AG09309 (cell line): Measurements from ENCODE around the gene TMPRSS3.

ENCODE experiments used
- DNase-seq: peaks from one replicate; pipeline ENCODE4 v3.0.0-alpha.2; 2010; ENCODE audit warnings: low read depth
- H3K4me3 ChIP-seq: 2 replicates; pipeline ENCODE4 v1.5.1; 2011; ENCODE audit warnings: mild to moderate bottlenecking, low read depth, low read length, moderate library complexity; ENCODE audit not compliant: control insufficient read depth
- TF ChIP-seq, protein P1 (sequence below): IDR thresholded peaks from 2 replicates; pipeline ENCODE4 v1.5.1; 2011; ENCODE audit warnings: mild to moderate bottlenecking, low read depth, low read length, inconsistent platforms; ENCODE audit not compliant: insufficient read depth, control insufficient read depth; ENCODE audit errors: missing control alignments

TMPRSS3 gene

DNA sequence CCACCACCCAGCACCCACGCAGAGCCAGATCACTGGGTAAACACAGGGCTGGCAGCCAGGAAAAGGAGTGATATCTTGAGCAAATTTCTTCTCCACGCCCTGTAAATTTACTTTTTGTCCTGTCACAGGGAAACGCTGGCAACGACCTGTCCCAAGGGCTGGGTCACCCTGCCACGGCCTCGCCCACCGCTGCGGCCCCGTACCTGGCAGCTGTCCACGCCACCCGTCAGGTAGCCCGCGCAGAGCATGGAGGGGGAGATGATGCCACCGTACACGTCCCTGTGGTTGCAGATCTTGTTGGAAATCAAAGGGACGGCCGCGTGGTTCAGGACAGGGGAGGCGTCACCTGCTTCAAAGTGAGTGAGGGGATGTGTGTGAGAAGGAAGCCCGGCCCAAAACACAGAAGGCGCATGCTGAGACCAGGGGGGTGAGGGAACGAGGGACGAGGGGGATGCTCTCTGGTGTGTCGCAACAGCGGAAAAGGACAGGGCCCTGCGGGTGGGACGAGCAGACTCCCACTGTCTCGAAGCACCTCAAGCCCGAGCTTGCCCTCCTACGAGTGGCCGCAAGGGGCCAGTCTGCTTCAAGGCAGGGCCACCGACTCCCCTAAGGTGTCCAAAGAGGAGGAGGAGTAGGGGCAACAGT lies 19.4 kb downstream of the TMPRSS3 start:
- no peak for DNase-seq
- H3K4me3 ChIP-seq: no peak overlapping the region
- TF ChIP-seq, protein P1, sequence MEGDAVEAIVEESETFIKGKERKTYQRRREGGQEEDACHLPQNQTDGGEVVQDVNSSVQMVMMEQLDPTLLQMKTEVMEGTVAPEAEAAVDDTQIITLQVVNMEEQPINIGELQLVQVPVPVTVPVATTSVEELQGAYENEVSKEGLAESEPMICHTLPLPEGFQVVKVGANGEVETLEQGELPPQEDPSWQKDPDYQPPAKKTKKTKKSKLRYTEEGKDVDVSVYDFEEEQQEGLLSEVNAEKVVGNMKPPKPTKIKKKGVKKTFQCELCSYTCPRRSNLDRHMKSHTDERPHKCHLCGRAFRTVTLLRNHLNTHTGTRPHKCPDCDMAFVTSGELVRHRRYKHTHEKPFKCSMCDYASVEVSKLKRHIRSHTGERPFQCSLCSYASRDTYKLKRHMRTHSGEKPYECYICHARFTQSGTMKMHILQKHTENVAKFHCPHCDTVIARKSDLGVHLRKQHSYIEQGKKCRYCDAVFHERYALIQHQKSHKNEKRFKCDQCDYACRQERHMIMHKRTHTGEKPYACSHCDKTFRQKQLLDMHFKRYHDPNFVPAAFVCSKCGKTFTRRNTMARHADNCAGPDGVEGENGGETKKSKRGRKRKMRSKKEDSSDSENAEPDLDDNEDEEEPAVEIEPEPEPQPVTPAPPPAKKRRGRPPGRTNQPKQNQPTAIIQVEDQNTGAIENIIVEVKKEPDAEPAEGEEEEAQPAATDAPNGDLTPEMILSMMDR: peak; percentile 12

DNA sequence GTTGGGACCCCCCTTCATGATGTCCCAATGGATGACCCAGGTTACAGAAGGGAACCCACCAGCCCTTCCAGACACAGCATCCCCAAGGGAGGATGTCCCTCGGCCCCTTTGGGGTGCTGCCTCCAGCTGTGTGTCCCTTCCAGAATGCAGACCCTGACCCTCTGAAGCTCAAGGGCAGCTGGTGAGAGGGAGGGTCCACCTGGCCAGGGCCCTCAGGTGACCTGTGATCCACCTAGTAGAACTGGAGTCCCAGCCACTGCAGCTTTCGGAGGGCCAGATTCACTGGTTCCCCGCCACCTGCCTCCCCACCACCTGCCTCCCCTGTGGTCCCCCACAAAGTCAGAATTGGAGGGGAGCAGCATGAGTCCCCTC lies 19.9 kb downstream of the TMPRSS3 start:
- DNase-seq: no peak
- H3K4me3 ChIP-seq: no peak overlapping the region
- TF ChIP-seq, protein P1: no peak

DNA sequence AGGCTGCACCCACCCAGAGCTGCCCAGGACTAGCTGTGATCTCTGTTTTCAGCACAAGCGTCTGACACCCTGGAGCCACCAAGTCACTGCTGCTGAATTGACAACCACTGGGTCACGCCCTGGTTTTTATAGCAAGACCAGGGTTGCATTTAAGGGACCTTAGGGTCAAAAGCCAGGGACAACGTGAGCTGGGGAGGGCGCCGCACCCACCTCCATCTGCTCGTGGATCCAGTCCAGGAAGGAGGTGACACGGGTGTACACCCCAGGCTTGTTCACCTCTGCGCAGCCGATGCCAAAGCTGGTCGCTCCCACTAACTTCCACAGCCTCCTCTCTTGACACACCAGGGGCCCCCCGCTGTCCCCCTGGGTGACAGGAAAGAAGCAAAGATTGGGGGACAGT lies 20.3 kb downstream of the TMPRSS3 start:
- TF ChIP-seq, protein P1: no peak
- no peak overlapping the region for H3K4me3 ChIP-seq

DNA sequence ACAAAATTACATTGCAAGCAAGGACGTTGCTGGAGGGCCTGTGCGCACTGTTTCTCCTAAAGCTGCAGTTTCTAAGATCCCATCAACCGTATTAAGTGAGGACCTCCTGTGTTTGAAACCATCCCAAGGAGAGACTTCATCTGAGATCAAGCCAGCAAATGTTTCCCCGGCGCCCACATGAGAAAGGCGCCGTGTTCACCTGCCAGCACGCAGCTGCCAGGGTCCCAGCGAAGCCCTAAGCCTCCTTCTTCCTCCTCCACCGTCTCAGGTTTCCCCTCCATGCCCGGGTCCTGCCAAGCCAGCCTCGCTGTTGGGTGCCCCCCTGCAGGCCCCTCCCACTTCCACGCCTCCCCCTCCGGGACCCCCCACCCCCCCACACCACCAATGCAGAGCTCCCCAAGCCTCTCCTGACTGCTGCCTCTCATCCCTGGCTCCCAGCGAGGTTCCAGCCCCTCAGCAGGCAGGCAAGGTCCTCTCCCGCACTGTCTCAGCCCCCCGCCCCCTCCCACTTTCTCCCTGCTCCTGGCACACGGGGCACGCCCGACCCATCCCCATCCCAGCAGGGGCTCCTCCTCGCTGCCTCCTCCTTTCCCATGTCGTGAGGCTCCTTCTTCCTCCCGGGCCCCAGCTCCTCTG lies 20.9 kb downstream of the TMPRSS3 start:
- TF ChIP-seq, protein P1: no peak
- H3K4me3 ChIP-seq: no peak overlapping the region
- DNase-seq: no peak

More for the DNA sequence above, 20.3 kb downstream of the TMPRSS3 start:
- DNase-seq: no peak

DNA sequence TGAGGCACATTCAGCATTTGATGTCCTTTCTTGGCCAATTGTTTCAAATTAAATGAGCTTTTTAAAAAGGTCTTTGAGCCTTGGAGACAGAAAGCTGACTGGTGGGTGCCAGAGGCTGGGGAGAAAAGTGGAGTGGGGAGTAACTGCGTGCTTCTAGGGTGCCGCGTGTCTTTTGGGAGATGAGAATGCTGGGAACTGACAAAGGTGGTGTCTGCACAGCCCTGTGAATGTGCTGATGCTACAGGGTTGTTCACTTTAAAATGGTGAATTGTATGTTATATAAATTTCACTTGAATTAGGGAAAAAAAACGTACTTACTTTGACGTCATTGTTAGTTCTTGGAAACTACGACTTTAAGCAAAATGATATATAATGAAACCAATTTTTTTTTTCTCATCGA lies 21.4 kb downstream of the TMPRSS3 start:
- TF ChIP-seq, protein P1: no peak
- no peak for DNase-seq

DNA sequence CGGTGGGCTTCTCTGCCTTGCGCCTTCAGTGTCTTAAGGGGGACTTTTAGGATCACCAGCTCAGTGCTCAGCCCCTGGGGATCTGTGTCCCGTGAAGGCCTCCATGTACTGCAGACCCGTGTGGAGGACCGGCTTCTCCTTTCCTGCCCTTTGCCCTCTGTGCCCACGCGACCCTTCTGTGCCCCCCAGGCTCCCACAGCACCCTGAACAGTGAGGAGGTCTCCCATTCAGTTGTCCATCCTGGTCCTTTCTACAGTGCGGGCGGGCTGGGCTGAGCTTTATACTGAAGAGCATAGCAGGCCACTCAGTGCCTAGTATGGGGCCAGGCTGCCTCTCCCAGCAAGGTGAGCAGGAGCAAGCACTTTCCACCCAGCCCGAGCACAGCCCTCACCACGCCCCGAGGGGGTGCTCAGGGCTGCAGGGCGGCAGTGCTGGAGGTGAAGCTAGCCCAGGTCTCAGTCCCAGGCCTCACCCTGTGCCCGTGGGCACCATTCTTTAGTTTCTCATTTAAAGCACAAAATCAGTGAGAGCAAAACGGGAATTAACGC lies 21.9 kb downstream of the TMPRSS3 start:
- TF ChIP-seq, protein P1: no peak
- H3K4me3 ChIP-seq: no peak overlapping the region
- DNase-seq: no peak

More for the DNA sequence above, 21.4 kb downstream of the TMPRSS3 start:
- H3K4me3 ChIP-seq: no peak overlapping the region
